Eye (tissue), 1 donor: ENCODE data around the gene TUBA1C.
"Not testable (repeated sequence)": the region's sequence is repeated elsewhere in the genome, so short reads cannot be mapped to it uniquely, and the experiment has no call there.

Experiments
- DNase-seq: peaks from one replicate; pipeline ENCODE4 v3.0.0-alpha.2; 2015

Gene TUBA1C

DNA sequence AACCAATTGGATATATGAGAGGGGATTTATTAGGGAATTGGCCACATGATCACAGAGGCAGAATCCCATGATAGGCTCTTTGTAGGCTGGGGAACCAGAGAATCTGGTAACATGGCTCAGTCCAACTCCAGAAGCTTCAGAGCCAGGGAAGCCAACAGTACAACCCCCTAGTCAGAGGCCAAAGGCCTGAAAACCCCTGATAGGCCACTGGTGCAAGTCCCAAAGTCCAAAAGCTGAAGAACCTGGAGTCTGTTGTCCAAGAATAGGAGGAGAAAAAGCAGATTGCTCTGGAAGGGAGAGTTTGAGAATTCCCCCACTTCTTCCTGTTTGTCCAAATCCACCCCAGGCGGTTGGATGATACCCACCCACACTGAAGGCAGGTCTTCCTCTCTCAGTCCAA, 49.9 kb downstream of the TUBA1C start:
- no peak for DNase-seq

DNA sequence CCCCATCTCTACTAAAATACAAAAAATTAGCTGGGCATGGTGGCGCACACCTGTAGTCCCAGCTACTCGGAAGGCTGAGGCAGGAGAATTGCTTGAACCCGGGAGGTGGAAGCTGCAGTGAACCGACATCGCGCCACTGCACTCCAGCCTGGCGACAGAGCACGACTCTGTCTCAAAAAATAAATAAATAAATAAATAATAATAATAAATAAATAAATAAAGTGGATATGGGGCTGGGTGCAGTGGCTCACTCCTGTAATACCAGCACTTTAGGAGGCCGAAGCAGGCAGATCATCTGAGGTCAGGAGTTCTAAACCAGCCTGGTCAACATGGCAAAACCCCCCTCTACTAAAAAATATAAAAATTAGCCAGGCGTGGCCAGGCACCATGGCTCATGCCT, 52.2 kb downstream of the TUBA1C start:
- DNase-seq: not testable (repeated sequence)

DNA sequence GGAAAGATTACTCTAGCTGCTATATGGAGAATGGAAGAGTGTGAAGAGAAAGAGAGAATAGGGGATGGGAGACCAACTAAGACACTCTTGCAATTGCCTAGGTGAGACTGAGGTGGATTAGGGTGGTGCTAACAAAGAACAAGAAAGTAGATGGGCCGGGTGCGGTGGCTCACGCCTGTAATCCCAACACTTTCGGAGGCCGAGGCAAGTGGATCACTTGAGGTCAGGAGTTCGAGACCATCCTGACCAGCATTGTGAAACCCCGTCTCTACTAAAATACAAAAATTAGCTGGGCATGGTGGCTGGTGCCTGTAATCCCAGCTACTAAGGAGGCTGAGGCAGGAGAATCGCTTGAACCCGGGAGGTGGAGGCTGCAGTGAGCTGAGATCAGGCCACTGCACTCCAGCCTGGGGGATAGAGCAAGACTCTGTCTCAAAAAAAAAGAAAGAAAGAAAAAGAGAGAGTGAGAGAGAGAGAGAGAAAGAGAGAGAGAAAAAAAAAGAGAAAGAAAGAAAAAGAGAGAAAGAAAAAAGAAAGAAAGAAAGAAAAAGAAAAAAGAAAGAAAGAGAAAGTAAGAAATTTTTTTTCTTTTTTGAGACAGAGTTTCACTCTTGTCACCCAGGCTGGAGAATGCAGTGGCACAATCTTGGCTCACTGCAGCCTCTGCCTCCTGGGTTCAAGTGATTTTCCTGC, 55.7 kb downstream of the TUBA1C start:
- DNase-seq: not testable (repeated sequence)

DNA sequence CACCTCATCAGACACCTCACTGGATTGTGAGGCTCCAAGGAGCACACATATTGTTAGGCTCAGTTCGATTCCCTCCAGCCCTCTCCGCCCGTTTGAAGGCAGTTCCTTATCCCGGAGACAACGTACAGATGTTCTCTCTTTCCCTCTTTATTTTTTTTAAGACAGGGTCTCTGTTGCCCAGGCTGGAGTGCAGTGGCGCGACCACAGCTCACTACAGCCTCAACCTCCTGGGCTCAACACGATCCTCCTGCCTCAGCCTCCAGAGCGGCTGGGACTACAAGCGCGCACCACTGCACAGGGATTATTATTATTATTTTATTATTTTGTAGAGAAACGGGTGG, 57.5 kb downstream of the TUBA1C start:
- DNase-seq: no peak

DNA sequence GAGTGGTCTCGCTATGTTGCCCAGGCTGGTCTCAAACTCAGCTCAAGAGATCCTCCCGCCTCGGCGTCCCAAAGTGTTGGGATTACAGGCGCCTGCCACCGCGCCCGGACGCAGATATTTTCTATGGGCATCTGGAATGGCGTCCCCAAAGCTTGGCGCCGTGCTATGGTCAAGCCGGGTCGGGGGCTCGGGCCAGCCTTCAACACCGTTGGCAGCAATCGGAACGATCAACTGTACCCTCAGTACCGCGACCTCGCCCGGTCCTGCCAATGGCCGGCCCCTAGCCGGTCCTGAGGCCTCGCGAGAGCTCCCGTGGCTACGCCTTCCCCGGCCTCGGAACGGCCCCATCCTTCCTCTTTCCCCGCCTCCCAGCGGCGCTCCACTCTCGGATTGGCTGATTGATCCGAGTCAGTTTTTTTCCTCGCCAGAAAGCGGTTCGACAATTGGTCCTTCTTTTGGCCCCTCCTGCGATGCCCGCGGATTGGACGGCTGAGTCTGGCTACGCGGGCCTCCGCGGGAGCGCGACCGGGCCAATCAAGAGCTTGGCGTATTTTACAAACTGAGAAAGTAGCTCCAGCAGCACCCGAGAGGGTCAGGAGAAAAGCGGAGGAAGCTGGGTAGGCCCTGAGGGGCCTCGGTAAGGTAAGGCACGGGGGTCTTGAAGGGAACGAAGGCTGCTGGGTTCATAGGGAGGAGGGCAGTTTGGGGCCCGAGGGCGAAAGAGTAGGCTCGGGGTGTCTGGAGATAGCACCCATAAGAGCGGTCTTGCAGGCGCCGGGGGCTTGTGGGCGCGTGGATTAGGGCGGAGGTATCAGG, 58.0 kb downstream of the TUBA1C start, which contains the start of gene TROAP:
Gene TROAP (plus strand): TSS at position 548 of the 816 bp plus-strand sequence. CDS start 354 bp downstream, outside the sequence.
- peak; percentile 100 for DNase-seq

DNA sequence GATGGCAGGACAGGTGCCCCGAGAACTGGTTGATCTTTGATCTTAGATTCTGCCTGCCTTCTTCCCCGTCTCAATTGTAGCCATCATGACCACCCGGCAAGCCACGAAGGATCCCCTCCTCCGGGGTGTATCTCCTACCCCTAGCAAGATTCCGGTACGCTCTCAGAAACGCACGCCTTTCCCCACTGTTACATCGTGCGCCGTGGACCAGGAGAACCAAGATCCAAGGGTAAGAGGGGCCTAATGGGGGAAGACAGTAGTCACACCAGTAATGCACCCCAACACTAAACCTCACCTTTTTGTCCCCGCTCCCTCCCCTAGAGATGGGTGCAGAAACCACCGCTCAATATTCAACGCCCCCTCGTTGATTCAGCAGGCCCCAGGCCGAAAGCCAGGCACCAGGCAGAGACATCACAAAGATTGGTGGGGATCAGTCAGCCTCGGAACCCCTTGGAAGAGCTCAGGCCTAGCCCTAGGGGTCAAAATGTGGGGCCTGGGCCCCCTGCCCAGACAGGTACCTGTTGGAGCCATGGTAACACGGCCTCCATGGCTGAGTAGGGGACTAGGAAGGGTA, 58.7 kb downstream of the TUBA1C start:
- no peak for DNase-seq
